Activated CD8-positive, alpha-beta memory T cell treated with anti-CD3 and anti-CD28 coated beads for 36 hours (primary cell): Measurements from ENCODE around the gene ASCL5. TPM values are rescaled to one million over a fixed set of nuclear protein-coding genes. Genes with fewer than 3 reads are reported as not detected.

ENCODE experiments used
- CTCF ChIA-PET: fragments of 350-600 bp; sonication (Branson Sonifier 250); formaldehyde crosslinking; loops from one replicate; lab custom pipeline; 2021; ENCODE audit warnings: antibody characterized with exemption; lab: Charles Lee
- POLR2A ChIA-PET: fragments of 350-600 bp; sonication (Branson Sonifier 250); formaldehyde crosslinking; loops from one replicate; lab custom pipeline; 2021; ENCODE audit warnings: antibody characterized with exemption; lab: Charles Lee
- total RNA-seq, 2 experiments: library from RNA; stranded (reverse); gene quantifications; one replicate each; pipeline ENCODE4 v1.2.3, GENCODE V29; 2021

ASCL5 gene
- total RNA-seq, 2 experiments from 2014 or later: not detected

GRCh38 chr1:201139756-201140155 is 12.8 kb upstream of the ASCL5 start:
- CTCF ChIA-PET: interaction anchor here (1.2 kb wide), 1 partner anchor 17 kb away, joined by 3 read pairs; no protein-coding TSS in a partner anchor
- POLR2A ChIA-PET: no interaction called here

- CTCF ChIA-PET: no interaction called here
- POLR2A ChIA-PET: no interaction called here
Measured at GRCh38 chr1:201139306-201139705, 12.3 kb upstream of the ASCL5 start.

GRCh38 chr1:201138311-201138840 is 11.4 kb upstream of the ASCL5 start:
- CTCF ChIA-PET: interaction anchor here (0.5 to 1.0 kb wide), 4 partner anchors 9 to 557 kb away, joined by 3 to 4 read pairs (median 4); no protein-coding TSS in a partner anchor
- POLR2A ChIA-PET: no interaction called here

- ChIA-PET CTCF (interaction anchor here (0.6 to 1.9 kb wide), 4 partner anchors 8 to 557 kb away, joined by 3 to 4 read pairs (median 4); no protein-coding TSS in a partner anchor), POLR2A (no interaction called here)
Measured at GRCh38 chr1:201137579-201138310, 10.8 kb upstream of the ASCL5 start.

- CTCF ChIA-PET: interaction anchor here (1.9 kb wide), 1 partner anchor 12 kb away, joined by 4 read pairs; no protein-coding TSS in a partner anchor
- POLR2A ChIA-PET: no interaction called here
Measured at GRCh38 chr1:201137024-201137392, 10.0 kb upstream of the ASCL5 start.

GRCh38 chr1:201136355-201137023 is 9.5 kb upstream of the ASCL5 start:
- POLR2A ChIA-PET: no interaction called here
- CTCF ChIA-PET: interaction anchor here (1.9 kb wide), 1 partner anchor 13 kb away, joined by 4 read pairs; no protein-coding TSS in a partner anchor

GRCh38 chr1:201134405-201134804 is 7.4 kb upstream of the ASCL5 start:
- CTCF ChIA-PET: no interaction called here
- POLR2A ChIA-PET: no interaction called here

GRCh38 chr1:201131398-201131797 is 4.4 kb upstream of the ASCL5 start:
- POLR2A ChIA-PET: no interaction called here
- CTCF ChIA-PET: no interaction called here

GRCh38 chr1:201128962-201129361 is 2.0 kb upstream of the ASCL5 start:
- POLR2A ChIA-PET: no interaction called here
- CTCF ChIA-PET: interaction anchor here (1.4 kb wide), 1 partner anchor 9 kb away, joined by 4 read pairs; no protein-coding TSS in a partner anchor

- ChIA-PET CTCF (no interaction called here), POLR2A (no interaction called here)
Measured at GRCh38 chr1:201128476-201128875, 1.5 kb upstream of the ASCL5 start.

- ChIA-PET POLR2A (no interaction called here), CTCF (no interaction called here)
Measured at GRCh38 chr1:201127755-201128455, 921 bp upstream of the ASCL5 start.

GRCh38 chr1:201126463-201126831 is 537 bp downstream of the ASCL5 start:
- CTCF ChIA-PET: no interaction called here
- POLR2A ChIA-PET: no interaction called here

GRCh38 chr1:201125800-201126199 is 1.2 kb downstream of the ASCL5 start:
- ChIA-PET POLR2A (no interaction called here), CTCF (no interaction called here)

- POLR2A ChIA-PET: no interaction called here
- CTCF ChIA-PET: no interaction called here
Measured at GRCh38 chr1:201125019-201125418, 2.0 kb downstream of the ASCL5 start.

GRCh38 chr1:201123866-201124265 is 3.1 kb downstream of the ASCL5 start:
- ChIA-PET POLR2A (no interaction called here), CTCF (no interaction called here)

- CTCF ChIA-PET: interaction anchor here (1.0 kb wide), 2 partner anchors 18 to 151 kb away, joined by 3 to 4 read pairs; no protein-coding TSS in a partner anchor
Measured at GRCh38 chr1:201122321-201122957, 4.5 kb downstream of the ASCL5 start.

GRCh38 chr1:201119206-201120197 is 7.5 kb downstream of the ASCL5 start:
- ChIA-PET POLR2A (no interaction called here), CTCF (interaction anchor here (0.6 to 2.4 kb wide), 17 partner anchors 16 to 390 kb away, joined by 3 to 10 read pairs (median 3); partner anchors contain the start of gene TMEM9)

More at GRCh38 chr1:201122321-201122957, 4.5 kb downstream of the ASCL5 start:
- POLR2A ChIA-PET: no interaction called here

GRCh38 chr1:201116091-201116490 is 10.9 kb downstream of the ASCL5 start:
- CTCF ChIA-PET: interaction anchor here (1.0 kb wide), 1 partner anchor 30 kb away, joined by 5 read pairs; no protein-coding TSS in a partner anchor
- POLR2A ChIA-PET: interaction anchor here (0.5 kb wide), 1 partner anchor 34 kb away, joined by 6 read pairs; no protein-coding TSS in a partner anchor
